Ovary (tissue), 9 donors: ENCODE results near the gene SMIM24. TPM values are rescaled to one million over a fixed set of nuclear protein-coding genes. Genes with fewer than 3 reads are reported as not detected.

Source experiments
- DNase-seq, 5 donors: peaks; one replicate each; pipeline ENCODE4 v3.0.0-alpha.2; 2019 to 2020
- H3K27ac ChIP-seq, 2 donors: fragments of 200-600 bp; one replicate each; pipeline versions ENCODE4 v1.5.1 to v1.8.0; 2019 to 2022
- H3K27me3 ChIP-seq: fragments of 200-600 bp; one replicate; pipeline ENCODE4 v1.8.0; 2022
- H3K36me3 ChIP-seq: fragments of 200-600 bp; sonication (generic); one replicate; pipeline ENCODE4 v1.5.1; 2019
- H3K4me1 ChIP-seq: one replicate; pipeline ENCODE4 v1.8.1; 2013; ENCODE audit warnings: mild to moderate bottlenecking, moderate library complexity; ENCODE audit not compliant: insufficient read depth
- H3K4me3 ChIP-seq: fragments of 200-600 bp; sonication (generic); one replicate; pipeline ENCODE4 v1.5.1; 2017
- H3K9me3 ChIP-seq, 2 donors: fragments of 200-600 bp in 1 of 2; sonication (generic) in 1 of 2; one replicate each; pipeline versions ENCODE4 v1.5.1 to v1.8.1; 2013 to 2019; ENCODE audit warnings: mild to moderate bottlenecking in 1 of 2, moderate library complexity in 1 of 2
- EP300 ChIP-seq: sonication (generic); formaldehyde crosslinking; IDR thresholded peaks from one replicate; pipeline ENCODE4 v1.6.1; 2017; ENCODE audit warnings: antibody characterized with exemption
- POLR2A ChIP-seq: fragments of 450-650 bp; IDR thresholded peaks from one replicate; pipeline ENCODE4 v1.6.1; 2017; ENCODE audit warnings: antibody characterized with exemption, mild to moderate bottlenecking, moderate library complexity
- WGBS, 3 donors: extraction: QIAGEN DNeasy Blood & Tissue Kit in 1 of 3; methylation state at CpG; one replicate each; pipeline versions ENCODE4 v1.1.5 to v1.1.7; 2013 to 2017; 5-methylcytosine and 5-hydroxymethylcytosine counted together
- intact Hi-C, 4 donors: fragments of 100-400 bp; cut with DNase I; formaldehyde crosslinking; loops; one replicate each; pipeline versions ENCODE4 v1.11.0 to v1.15.1; 2022 to 2023
- polyA plus RNA-seq, 2 donors: library from polyadenylated mRNA; stranded (reverse); fragments of 200-250 nt in 1 of 2; fragments of 350-450 nt in 1 of 2; fragmentation: Illumina TruSeq in 1 of 2; extraction: RNeasy Lipid Tissue Mini Kit (QIAGEN cat#74804) in 1 of 2; gene quantifications; one replicate each; pipeline ENCODE4 v1.2.3, GENCODE V29; 2013 to 2014
- total RNA-seq, 7 donors: library from RNA; depleted of rRNA in 2 of 7; stranded (reverse); fragments of >200 nt in 2 of 7; fragmentation: NEBNext Ultra II Directional in 3 of 7; extraction: Animal tissue kit (Norgen Biotek cat#: 25700) in 3 of 7; gene quantifications; one replicate each; pipeline versions ENCODE4 v1.1.0 to v1.2.4, GENCODE V29; 2016 to 2023
- TF ChIP-seq, protein P1 (sequence below), 3 donors: fragments of 450-650 bp in 2 of 3; fragments of 200-600 bp in 1 of 3; IDR thresholded peaks; one replicate each; pipeline versions ENCODE4 v1.5.1 to v1.8.0; 2016 to 2022; ENCODE audit warnings: antibody characterized with exemption in 3 of 3, mild to moderate bottlenecking in 1 of 3
- donor health status: DM: no; HTN: no; CAD: no; lungs with moderate emphysema.
- donor health status: DM: no; HTN: no; CAD: no.
- donor health status: Bipolar disorder and iron deficiency.
- donor health status: DM: yes; HTN: yes; CAD: no.
- donor health status: DM: no; HTN: no; CAD: no.
- donor health status: DM: yes; HTN: yes; CAD: no.

SMIM24 gene
- total and polyA plus RNA-seq, 9 donors, result 0.10 to 2.6 (median 0.94) TPM; not detected in 3

DNA sequence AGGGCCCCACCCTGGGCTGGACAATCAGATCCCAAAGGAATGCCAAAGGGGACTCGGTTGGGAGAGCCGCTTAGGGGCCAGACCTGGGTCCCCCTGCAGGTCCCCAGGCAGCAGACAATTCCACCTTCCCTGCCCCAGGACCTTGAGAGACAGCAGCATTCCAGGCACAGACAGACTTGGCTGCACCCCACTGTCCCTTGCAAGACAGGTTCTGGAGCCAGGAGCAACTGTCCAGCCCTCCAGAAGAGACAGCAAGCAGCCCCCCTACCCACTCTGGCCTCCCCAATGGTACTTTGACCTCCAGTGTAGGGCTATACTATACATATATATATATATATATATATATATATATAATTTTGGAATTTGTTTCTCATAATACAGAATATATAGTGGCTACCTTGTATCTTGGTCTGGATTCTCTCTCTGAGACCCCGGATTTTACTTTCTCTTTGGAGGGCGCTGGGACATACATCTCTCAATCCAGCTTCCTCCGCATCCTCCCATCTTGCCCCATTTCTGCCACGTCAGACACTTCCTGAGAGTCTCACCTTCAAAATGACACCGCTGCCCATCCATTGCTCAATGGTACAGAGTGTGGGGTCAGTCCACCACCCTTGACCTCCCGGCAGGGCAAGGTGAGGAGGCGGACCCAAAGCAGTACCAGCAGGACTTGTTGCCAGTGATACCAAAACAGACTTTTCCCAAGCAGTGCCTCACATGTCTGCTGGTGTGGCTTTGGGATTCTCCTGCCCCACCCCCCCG, 12.7 kb downstream of the SMIM24 start:
- no peaks in the 10 kb centered on the region for H3K9me3 ChIP-seq
- H3K27me3 ChIP-seq, result no peaks in the 10 kb centered on the region
- no peak for TF ChIP-seq POLR2A
- TF ChIP-seq, protein P1, sequence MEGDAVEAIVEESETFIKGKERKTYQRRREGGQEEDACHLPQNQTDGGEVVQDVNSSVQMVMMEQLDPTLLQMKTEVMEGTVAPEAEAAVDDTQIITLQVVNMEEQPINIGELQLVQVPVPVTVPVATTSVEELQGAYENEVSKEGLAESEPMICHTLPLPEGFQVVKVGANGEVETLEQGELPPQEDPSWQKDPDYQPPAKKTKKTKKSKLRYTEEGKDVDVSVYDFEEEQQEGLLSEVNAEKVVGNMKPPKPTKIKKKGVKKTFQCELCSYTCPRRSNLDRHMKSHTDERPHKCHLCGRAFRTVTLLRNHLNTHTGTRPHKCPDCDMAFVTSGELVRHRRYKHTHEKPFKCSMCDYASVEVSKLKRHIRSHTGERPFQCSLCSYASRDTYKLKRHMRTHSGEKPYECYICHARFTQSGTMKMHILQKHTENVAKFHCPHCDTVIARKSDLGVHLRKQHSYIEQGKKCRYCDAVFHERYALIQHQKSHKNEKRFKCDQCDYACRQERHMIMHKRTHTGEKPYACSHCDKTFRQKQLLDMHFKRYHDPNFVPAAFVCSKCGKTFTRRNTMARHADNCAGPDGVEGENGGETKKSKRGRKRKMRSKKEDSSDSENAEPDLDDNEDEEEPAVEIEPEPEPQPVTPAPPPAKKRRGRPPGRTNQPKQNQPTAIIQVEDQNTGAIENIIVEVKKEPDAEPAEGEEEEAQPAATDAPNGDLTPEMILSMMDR (IDR thresholded peaks at IDR 0.05), result no peak
- peak overlapping the region in 1 of 2 donors; percentile 40 for H3K27ac ChIP-seq
- intact Hi-C loops, result loop anchor here in 1 of 4 donors (5.0 kb wide), 1 partner anchor 35 kb away; no protein-coding TSS in a partner anchor
- 88 to 92% (median 91%) methylated on average over 10 of the region's 10 CpGs for WGBS, 3 donors
- H3K4me1 ChIP-seq, result peaks cover 7% of the 10 kb centered on the region
- no peak for DNase-seq
- H3K36me3 ChIP-seq, result no peaks in the 10 kb centered on the region
- no peak overlapping the region for H3K4me3 ChIP-seq

DNA sequence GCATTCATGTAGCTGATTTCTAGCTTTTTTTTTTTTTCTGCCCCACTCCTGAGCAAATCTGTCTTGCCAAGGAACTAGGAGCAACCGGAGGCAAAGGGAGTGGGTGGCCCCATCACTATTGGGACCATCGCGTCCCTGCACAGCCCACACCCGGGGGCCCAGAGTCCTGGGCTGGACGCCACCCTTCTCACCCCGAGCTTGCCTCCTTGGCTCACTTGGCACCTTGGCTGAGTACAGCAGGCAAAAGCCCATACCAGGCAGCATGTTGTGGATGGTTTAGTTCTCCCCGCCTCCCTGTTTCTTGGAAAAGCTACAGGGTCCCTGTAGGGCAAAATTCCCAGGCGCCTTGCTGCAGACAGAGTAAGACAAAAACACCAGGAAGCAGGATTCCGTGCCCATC, 13.7 kb downstream of the SMIM24 start:
- Histone ChIP-seq H3K4me1 (peaks cover 7% of the 10 kb centered on the region), H3K4me3 (no peak overlapping the region), H3K27ac (peak overlapping the region in 1 of 2 donors; percentile 49), H3K27me3 (no peaks in the 10 kb centered on the region), H3K9me3 (no peaks in the 10 kb centered on the region), H3K36me3 (no peaks in the 10 kb centered on the region)
- 26 to 51% (median 30%) methylated on average over 9 of the region's 9 CpGs for WGBS, 3 donors
- intact Hi-C loops, result loop anchor here in 1 of 4 donors (5.0 kb wide), 1 partner anchor 34 kb away; no protein-coding TSS in a partner anchor
- TF ChIP-seq, protein P1 (IDR thresholded peaks at IDR 0.05), result no peak
- TF ChIP-seq POLR2A (no peak), EP300 (no peak)
- no peak for DNase-seq

DNA sequence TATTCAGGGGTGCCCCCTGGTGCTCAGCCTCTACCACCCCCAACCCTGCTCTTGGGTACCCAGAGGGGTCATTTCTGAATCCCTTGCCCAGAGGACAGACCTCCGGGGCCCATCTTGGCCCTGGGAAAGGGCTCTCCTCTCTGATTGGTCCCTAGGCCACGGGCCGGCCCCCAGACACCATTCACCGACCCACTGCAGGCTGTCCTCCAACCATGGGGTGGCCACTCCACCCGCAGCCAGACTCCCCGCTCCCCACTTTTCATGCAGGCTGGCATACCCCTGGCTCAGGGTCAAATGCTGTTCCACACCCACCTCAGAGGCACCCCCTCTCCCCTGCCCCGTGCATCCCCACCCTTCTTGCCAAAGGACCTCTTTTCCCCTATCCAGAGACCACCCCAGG, 14.8 kb downstream of the SMIM24 start:
- Histone ChIP-seq H3K27ac (peak overlapping the region; percentile 41 to 49), H3K9me3 (no peaks in the 10 kb centered on the region), H3K27me3 (no peaks in the 10 kb centered on the region), H3K36me3 (no peaks in the 10 kb centered on the region), H3K4me1 (peaks cover 11% of the 10 kb centered on the region), H3K4me3 (no peak overlapping the region)
- TF ChIP-seq EP300, result no peak
- no peak for TF ChIP-seq POLR2A
- TF ChIP-seq, protein P1 (IDR thresholded peaks at IDR 0.05), result peak in 1 of 3 donors; percentile 7
- intact Hi-C loops, result loop anchor here in 1 of 4 donors (5.0 kb wide), 1 partner anchor 33 kb away; no protein-coding TSS in a partner anchor
- WGBS, 3 donors, result 65 to 80% (median 78%) methylated on average over 7 of the region's 7 CpGs
- DNase-seq, result peak in 1 of 5 donors; percentile 27

DNA sequence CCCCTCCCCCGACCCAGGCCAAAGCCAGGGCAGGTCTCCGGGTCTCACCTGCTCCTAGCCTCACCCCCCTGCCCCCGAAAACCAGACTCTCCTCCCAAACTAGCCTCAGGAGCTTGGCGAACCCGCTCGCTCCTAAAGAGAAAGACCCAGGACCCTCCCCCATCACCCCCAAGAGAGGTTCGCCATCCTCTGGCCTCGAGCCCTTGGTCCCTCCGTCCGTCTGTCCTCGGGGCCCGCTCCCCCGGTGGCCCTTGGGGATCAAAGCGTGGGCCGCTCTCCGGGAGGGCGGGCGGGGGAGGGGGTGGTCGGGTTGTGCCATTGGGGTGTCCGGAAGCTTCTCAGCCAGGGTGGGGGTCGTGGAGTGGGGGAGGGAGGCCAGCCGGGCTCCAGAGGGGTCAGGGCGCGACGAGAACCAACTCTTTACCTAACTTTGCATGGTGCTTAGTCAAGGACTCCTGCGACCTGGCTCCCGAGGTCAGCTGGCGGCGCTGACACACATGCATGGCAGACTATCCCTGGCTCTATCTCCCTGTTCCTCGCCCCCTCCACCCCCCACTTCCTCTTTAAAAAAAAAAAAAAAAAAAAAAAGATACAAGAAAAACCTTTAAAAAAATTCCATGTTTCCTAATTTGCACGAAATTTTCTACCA, 15.6 kb downstream of the SMIM24 start:
- H3K9me3 ChIP-seq, result no peaks in the 10 kb centered on the region
- TF ChIP-seq POLR2A (no peak), EP300 (no peak)
- TF ChIP-seq, protein P1 (IDR thresholded peaks at IDR 0.05), result no peak
- no peak overlapping the region for H3K4me3 ChIP-seq
- 68 to 78% (median 74%) methylated on average over 18 to 31 of the region's 31 CpGs for WGBS, 3 donors
- peak in 1 of 5 donors; percentile 41 for DNase-seq
- H3K27ac ChIP-seq, result peak overlapping the region in 1 of 2 donors; percentile 33
- intact Hi-C loops, result loop anchor here in 1 of 4 donors (5.0 kb wide), 1 partner anchor 32 kb away; no protein-coding TSS in a partner anchor
- no peaks in the 10 kb centered on the region for H3K36me3 ChIP-seq
- peaks cover 18% of the 10 kb centered on the region for H3K4me1 ChIP-seq
- no peaks in the 10 kb centered on the region for H3K27me3 ChIP-seq
